ENCODE data around the gene PCGF3. TPM values are rescaled to one million over a fixed set of nuclear protein-coding genes. Genes with fewer than 3 reads are reported as not detected.

Gene PCGF3
- total and polyA plus RNA-seq, 2 donors from 2014 or later = 21.7 to 59.6 TPM

DNA sequence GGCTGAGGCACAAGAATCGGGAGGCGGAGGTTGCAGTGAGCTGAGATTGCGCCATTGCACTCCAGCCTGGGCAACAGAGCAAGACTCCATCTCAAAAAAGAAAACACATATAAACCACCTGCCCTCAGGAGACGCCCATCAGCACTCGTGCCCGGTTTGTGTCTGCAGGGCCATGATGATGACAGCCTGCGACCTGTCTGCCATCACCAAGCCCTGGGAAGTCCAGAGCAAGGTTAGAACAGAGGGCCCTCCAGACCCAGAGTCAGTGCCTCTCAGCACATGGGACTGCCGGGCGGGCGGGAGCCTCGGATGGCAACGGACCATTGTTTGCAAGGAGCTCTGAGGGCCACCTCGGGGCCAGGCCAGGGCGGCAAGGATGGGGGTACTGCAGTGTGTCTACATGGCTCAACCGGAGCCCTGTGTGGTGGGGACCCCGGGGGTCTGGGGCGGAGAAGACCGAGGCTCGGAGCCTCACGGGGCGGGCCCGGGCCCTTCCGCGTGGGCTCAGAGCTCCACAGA, 40.9 kb upstream of the PCGF3 start:
- intact Hi-C loops (cut with DNase I) = no loop called here
- Histone ChIP-seq H3K27me3 (ENCODE audit: control insufficient read depth, insufficient read depth, low read length) (no peaks in the 10 kb centered on the region), H3K36me3 (ENCODE audit: control insufficient read depth in 2 of 3, insufficient read depth in 3 of 3, low read length in 3 of 3) (no peaks in the 10 kb centered on the region), H3K4me3 (ENCODE audit: low read length in 3 of 3) (no peak overlapping the region), H3K4me1 (ENCODE audit: control insufficient read depth in 2 of 3, insufficient read depth in 2 of 3, low read depth in 1 of 3, low read length in 3 of 3) (peaks cover 0 to 6% (median 0%) of the 10 kb centered on the region in 3 donors), H3K9ac (ENCODE audit: low read length in 3 of 3) (no peak overlapping the region), H3K27ac (ENCODE audit: low read depth in 2 of 2, low read length in 2 of 2) (no peak overlapping the region), H3K9me3 (ENCODE audit: control insufficient read depth in 2 of 3, insufficient read depth in 1 of 3, low read length in 3 of 3) (no peaks in the 10 kb centered on the region)
- peak in 2 of 5 donors; percentile 57 to 75 for DNase-seq
- FAIRE-seq = no peak
- TF ChIP-seq, protein P1, sequence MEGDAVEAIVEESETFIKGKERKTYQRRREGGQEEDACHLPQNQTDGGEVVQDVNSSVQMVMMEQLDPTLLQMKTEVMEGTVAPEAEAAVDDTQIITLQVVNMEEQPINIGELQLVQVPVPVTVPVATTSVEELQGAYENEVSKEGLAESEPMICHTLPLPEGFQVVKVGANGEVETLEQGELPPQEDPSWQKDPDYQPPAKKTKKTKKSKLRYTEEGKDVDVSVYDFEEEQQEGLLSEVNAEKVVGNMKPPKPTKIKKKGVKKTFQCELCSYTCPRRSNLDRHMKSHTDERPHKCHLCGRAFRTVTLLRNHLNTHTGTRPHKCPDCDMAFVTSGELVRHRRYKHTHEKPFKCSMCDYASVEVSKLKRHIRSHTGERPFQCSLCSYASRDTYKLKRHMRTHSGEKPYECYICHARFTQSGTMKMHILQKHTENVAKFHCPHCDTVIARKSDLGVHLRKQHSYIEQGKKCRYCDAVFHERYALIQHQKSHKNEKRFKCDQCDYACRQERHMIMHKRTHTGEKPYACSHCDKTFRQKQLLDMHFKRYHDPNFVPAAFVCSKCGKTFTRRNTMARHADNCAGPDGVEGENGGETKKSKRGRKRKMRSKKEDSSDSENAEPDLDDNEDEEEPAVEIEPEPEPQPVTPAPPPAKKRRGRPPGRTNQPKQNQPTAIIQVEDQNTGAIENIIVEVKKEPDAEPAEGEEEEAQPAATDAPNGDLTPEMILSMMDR (IDR thresholded peaks at IDR 0.05; ENCODE audit: borderline replicate concordance, extremely low read depth, insufficient read depth) = no peak

DNA sequence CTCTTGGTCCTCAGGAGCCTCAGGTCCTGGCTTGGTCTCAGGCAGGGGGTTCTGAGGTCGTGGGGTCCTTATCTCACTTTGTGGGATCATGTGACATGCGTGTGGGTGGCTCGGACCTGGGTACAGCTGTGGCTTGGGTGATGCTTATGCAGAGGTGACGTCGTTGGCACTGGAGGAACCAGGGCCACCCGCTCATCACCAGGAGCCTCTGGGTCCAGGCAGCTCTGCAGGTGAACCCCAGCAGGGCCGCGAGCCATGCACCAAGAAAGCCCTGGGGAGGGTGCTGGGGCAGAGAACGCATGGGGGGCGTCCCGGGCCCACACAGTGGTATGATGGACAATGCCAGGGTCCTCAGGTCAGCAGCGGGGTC, 40.3 kb upstream of the PCGF3 start:
- peak in 2 of 5 donors; percentile 48 to 66 for DNase-seq
- no peak overlapping the region for H3K9ac ChIP-seq (ENCODE audit: low read length in 3 of 3)
- H3K27ac ChIP-seq (ENCODE audit: low read depth in 2 of 2, low read length in 2 of 2) = no peak overlapping the region
- no peak for FAIRE-seq
- intact Hi-C loops (cut with DNase I) = no loop called here
- H3K9me3 ChIP-seq (ENCODE audit: control insufficient read depth in 2 of 3, insufficient read depth in 1 of 3, low read length in 3 of 3) = no peaks in the 10 kb centered on the region
- H3K27me3 ChIP-seq (ENCODE audit: control insufficient read depth, insufficient read depth, low read length) = no peaks in the 10 kb centered on the region
- no peak overlapping the region for H3K4me3 ChIP-seq (ENCODE audit: low read length in 3 of 3)
- H3K36me3 ChIP-seq (ENCODE audit: control insufficient read depth in 2 of 3, insufficient read depth in 3 of 3, low read length in 3 of 3) = no peaks in the 10 kb centered on the region
- TF ChIP-seq, protein P1 (IDR thresholded peaks at IDR 0.05; ENCODE audit: borderline replicate concordance, extremely low read depth, insufficient read depth) = no peak
- H3K4me1 ChIP-seq (ENCODE audit: control insufficient read depth in 2 of 3, insufficient read depth in 2 of 3, low read depth in 1 of 3, low read length in 3 of 3) = peaks cover 0 to 6% (median 0%) of the 10 kb centered on the region in 3 donors

DNA sequence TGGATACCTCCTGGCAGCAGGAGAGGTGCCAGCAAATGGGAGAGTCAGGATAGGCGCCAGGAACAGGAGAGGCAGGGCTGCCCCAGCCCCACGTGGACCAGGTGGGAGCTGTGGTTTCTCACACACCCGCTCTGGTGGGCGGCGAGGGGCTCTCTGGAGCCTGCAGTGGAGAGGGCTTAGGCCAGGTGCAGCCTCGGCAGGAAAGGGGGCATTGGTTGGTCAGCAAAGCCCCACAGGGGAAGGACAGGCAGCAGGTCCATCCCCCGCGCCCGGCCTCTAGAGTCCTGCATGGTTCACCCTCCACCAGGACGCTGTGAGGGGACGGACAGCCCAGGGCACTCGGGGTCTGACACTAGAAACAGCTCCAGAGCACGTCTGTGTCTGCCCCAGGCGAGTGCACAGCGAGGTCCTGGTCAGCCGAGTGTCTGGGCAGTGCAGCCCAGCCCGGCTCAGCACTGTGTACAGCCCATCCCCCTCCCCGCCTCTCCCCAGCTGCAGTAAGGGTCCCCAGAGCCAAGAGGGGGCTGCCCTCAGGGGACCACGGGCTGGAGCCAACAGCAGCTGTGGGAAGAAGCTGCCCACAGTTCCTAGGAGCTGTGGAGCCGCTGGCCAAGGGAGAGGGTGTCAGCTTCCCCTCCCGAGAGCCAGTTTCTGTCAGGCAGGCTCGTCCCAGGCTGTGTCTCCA, 39.7 kb upstream of the PCGF3 start:
- FAIRE-seq = no peak
- H3K27me3 ChIP-seq (ENCODE audit: control insufficient read depth, insufficient read depth, low read length) = no peaks in the 10 kb centered on the region
- H3K9me3 ChIP-seq (ENCODE audit: control insufficient read depth in 2 of 3, insufficient read depth in 1 of 3, low read length in 3 of 3) = no peaks in the 10 kb centered on the region
- no peak overlapping the region for H3K9ac ChIP-seq (ENCODE audit: low read length in 3 of 3)
- TF ChIP-seq, protein P1 (IDR thresholded peaks at IDR 0.05; ENCODE audit: borderline replicate concordance, extremely low read depth, insufficient read depth) = no peak
- H3K4me3 ChIP-seq (ENCODE audit: low read length in 3 of 3) = no peak overlapping the region
- H3K27ac ChIP-seq (ENCODE audit: low read depth in 2 of 2, low read length in 2 of 2) = no peak overlapping the region
- intact Hi-C loops (cut with DNase I) = no loop called here
- peak in 2 of 5 donors; percentile 50 to 59 for DNase-seq
- peaks cover 0 to 6% (median 0%) of the 10 kb centered on the region in 3 donors for H3K4me1 ChIP-seq (ENCODE audit: control insufficient read depth in 2 of 3, insufficient read depth in 2 of 3, low read depth in 1 of 3, low read length in 3 of 3)
- peaks cover 0 to 2% (median 0%) of the 10 kb centered on the region in 3 donors for H3K36me3 ChIP-seq (ENCODE audit: control insufficient read depth in 2 of 3, insufficient read depth in 3 of 3, low read length in 3 of 3)

All from kidney (tissue), 14 donors.